Stimulated activated CD8-positive, alpha-beta memory T cell treated with anti-CD3 and anti-CD28 coated beads, Interleukin-15, amount 100 ng/mL, for 1 hour (primary cell): ENCODE results near the gene ADAM15.

Source experiments
- DNase-seq: peaks from one replicate; pipeline ENCODE4 v3.0.0-alpha.2; 2020; ENCODE audit warnings: low read depth

Gene ADAM15

GRCh38 chr1:155050560-155051341 lies at the start of gene ADAM15:
Gene ADAM15 (plus strand): TSS chr1:155051316. CDS start chr1:155051387, 71 bp downstream.
- DNase-seq = peak; percentile 57

GRCh38 chr1:155001425-155001674 lies 49.8 kb upstream of the ADAM15 start:
- no peak for DNase-seq

- DNase-seq = peak; percentile 99
Observed at GRCh38 chr1:155001675-155002463, 49.2 kb upstream of the ADAM15 start.

GRCh38 chr1:155002464-155003226 lies 48.5 kb upstream of the ADAM15 start, which contains the start of gene ZBTB7B:
Gene ZBTB7B (plus strand): TSS chr1:155002802. CDS start chr1:155014661, 11,859 bp downstream.
- DNase-seq = no peak

- no peak for DNase-seq
Observed at GRCh38 chr1:155003227-155003765, 47.8 kb upstream of the ADAM15 start.

GRCh38 chr1:155003766-155004351 lies 47.3 kb upstream of the ADAM15 start:
- DNase-seq = no peak

GRCh38 chr1:155004352-155005075 lies 46.6 kb upstream of the ADAM15 start:
- DNase-seq = no peak

GRCh38 chr1:155005076-155006011 lies 45.8 kb upstream of the ADAM15 start:
- no peak for DNase-seq

GRCh38 chr1:155006601-155007101 lies 44.5 kb upstream of the ADAM15 start:
- DNase-seq = no peak

GRCh38 chr1:155007251-155007828 lies 43.8 kb upstream of the ADAM15 start:
- DNase-seq = no peak

- no peak for DNase-seq
Observed at GRCh38 chr1:155008015-155008941, 42.8 kb upstream of the ADAM15 start.

GRCh38 chr1:155009221-155009711 lies 41.9 kb upstream of the ADAM15 start:
- no peak for DNase-seq

- DNase-seq = no peak
Observed at GRCh38 chr1:155009742-155010141, 41.4 kb upstream of the ADAM15 start.

GRCh38 chr1:155010211-155010918 lies 40.8 kb upstream of the ADAM15 start:
- DNase-seq = no peak

GRCh38 chr1:155011004-155011416 lies 40.1 kb upstream of the ADAM15 start:
- DNase-seq = no peak

GRCh38 chr1:155011437-155012025 lies 39.6 kb upstream of the ADAM15 start:
- DNase-seq = no peak

- no peak for DNase-seq
Observed at GRCh38 chr1:155012026-155012546, 39.0 kb upstream of the ADAM15 start.
